ENCODE data around the gene GRIK4.
"Not testable (repeated sequence)": the region's sequence is repeated elsewhere in the genome, so short reads cannot be mapped to it uniquely, and the experiment has no call there.

The GRIK4 gene

GRCh38 chr11:121006922-121007321, 495.4 kb downstream of the GRIK4 start:
- no peak for TF ChIP-seq CTCF (conservative IDR thresholded peaks at IDR 0.05; ENCODE audit: low read length)
- H3K4me3 ChIP-seq (ENCODE audit: low read length): no peak overlapping the region
- no peak for DNase-seq (ENCODE audit: low read depth)

GRCh38 chr11:121008551-121008950, 497.0 kb downstream of the GRIK4 start:
- TF ChIP-seq CTCF (conservative IDR thresholded peaks at IDR 0.05; ENCODE audit: low read length): no peak
- no peak for DNase-seq (ENCODE audit: low read depth)
- H3K4me3 ChIP-seq (ENCODE audit: low read length): no peak overlapping the region

GRCh38 chr11:121012091-121012490, 500.5 kb downstream of the GRIK4 start:
- H3K4me3 ChIP-seq (ENCODE audit: low read length): no peak overlapping the region
- no peak for DNase-seq (ENCODE audit: low read depth)
- TF ChIP-seq CTCF (conservative IDR thresholded peaks at IDR 0.05; ENCODE audit: low read length): no peak

- no peak for DNase-seq (ENCODE audit: low read depth)
- no peak overlapping the region for H3K4me3 ChIP-seq (ENCODE audit: low read length)
- no peak for TF ChIP-seq CTCF (conservative IDR thresholded peaks at IDR 0.05; ENCODE audit: low read length)
These were observed 507.2 kb downstream of the GRIK4 start for GRCh38 chr11:121018746-121019145.

GRCh38 chr11:121021718-121022117, 510.2 kb downstream of the GRIK4 start:
- not testable (repeated sequence) for DNase-seq (ENCODE audit: low read depth); H3K4me3 ChIP-seq (ENCODE audit: low read length)

GRCh38 chr11:121023848-121024751, 512.6 kb downstream of the GRIK4 start, which contains the start of gene TBCEL:
TSS of gene TBCEL (plus strand) at chr11:121024102. CDS start at chr11:121045691, 21,589 bp downstream.
- TF ChIP-seq CTCF (conservative IDR thresholded peaks at IDR 0.05; ENCODE audit: low read length): no peak
- DNase-seq (ENCODE audit: low read depth): peak; percentile 81
- peak within 1 kb of the TSS; percentile 94 for H3K4me3 ChIP-seq (ENCODE audit: low read length)

GRCh38 chr11:121024989-121025388, 513.4 kb downstream of the GRIK4 start:
- peak; percentile 42 for DNase-seq (ENCODE audit: low read depth)
- peak overlapping the region; percentile 94 for H3K4me3 ChIP-seq (ENCODE audit: low read length)
- no peak for TF ChIP-seq CTCF (conservative IDR thresholded peaks at IDR 0.05; ENCODE audit: low read length)
